Hematopoietic multipotent progenitor cell treated with erythropoietin and hydrocortisone succinate and interleukin-3 and kit ligand, for 17 days (in vitro differentiated cells): ENCODE results near the gene SUPT20H.
A peak's percentile ranks its signal among the peaks of the same experiment; 100 is the strongest.

ENCODE experiments used
- DNase-seq: peaks from one replicate; pipeline ENCODE4 v3.0.0-alpha.2; 2015; ENCODE audit warnings: low spot score

The SUPT20H gene

GRCh38 chr13:37058910-37059847 is at the start of gene SUPT20H:
Gene SUPT20H (minus strand): TSS chr13:37059688. CDS start chr13:37051490, 8,198 bp downstream.
- DNase-seq: peak; percentile 82

GRCh38 chr13:37109051-37109678 is 49.7 kb upstream of the SUPT20H start:
- no peak for DNase-seq

GRCh38 chr13:37107868-37108267 is 48.4 kb upstream of the SUPT20H start:
- DNase-seq: no peak

GRCh38 chr13:37107456-37107855 is 48.0 kb upstream of the SUPT20H start:
- DNase-seq: no peak

GRCh38 chr13:37106642-37107041 is 47.2 kb upstream of the SUPT20H start:
- DNase-seq: no peak

- DNase-seq: no peak
These were observed 45.8 kb upstream of the SUPT20H start, which contains the start of gene CSNK1A1L for GRCh38 chr13:37105251-37105714. Gene CSNK1A1L (minus strand): TSS chr13:37105664. CDS start chr13:37105256, 408 bp downstream.

- DNase-seq: no peak
These were observed 43.4 kb upstream of the SUPT20H start for GRCh38 chr13:37102896-37103295.

- no peak for DNase-seq
These were observed 41.7 kb upstream of the SUPT20H start for GRCh38 chr13:37101201-37101600.

- no peak for DNase-seq
These were observed 41.2 kb upstream of the SUPT20H start for GRCh38 chr13:37100731-37101130.

- DNase-seq: no peak
These were observed 37.6 kb upstream of the SUPT20H start for GRCh38 chr13:37097076-37097475.

- no peak for DNase-seq
These were observed 35.4 kb upstream of the SUPT20H start for GRCh38 chr13:37094840-37095239.

GRCh38 chr13:37094099-37094498 is 34.6 kb upstream of the SUPT20H start:
- DNase-seq: no peak

- no peak for DNase-seq
These were observed 32.3 kb upstream of the SUPT20H start for GRCh38 chr13:37091835-37092234.

GRCh38 chr13:37090912-37091311 is 31.4 kb upstream of the SUPT20H start:
- DNase-seq: no peak

GRCh38 chr13:37089495-37089894 is 30.0 kb upstream of the SUPT20H start:
- no peak for DNase-seq

- DNase-seq: no peak
These were observed 28.0 kb upstream of the SUPT20H start for GRCh38 chr13:37087486-37087885.

GRCh38 chr13:37085606-37086005 is 26.1 kb upstream of the SUPT20H start:
- DNase-seq: no peak

- no peak for DNase-seq
These were observed 17.3 kb upstream of the SUPT20H start for GRCh38 chr13:37076818-37077217.

- no peak for DNase-seq
These were observed 15.7 kb upstream of the SUPT20H start for GRCh38 chr13:37075164-37075563.

- DNase-seq: no peak
These were observed 15.2 kb upstream of the SUPT20H start for GRCh38 chr13:37074703-37075102.

- DNase-seq: no peak
These were observed 12.5 kb upstream of the SUPT20H start for GRCh38 chr13:37072024-37072423.

GRCh38 chr13:37070956-37071355 is 11.5 kb upstream of the SUPT20H start:
- DNase-seq: no peak

- DNase-seq: no peak
These were observed 10.7 kb upstream of the SUPT20H start for GRCh38 chr13:37070145-37070695.
